Upper lobe of left lung (tissue), 6 donors: ENCODE results near the gene SPTAN1. TPM values are rescaled to one million over a fixed set of nuclear protein-coding genes. Genes with fewer than 3 reads are reported as not detected.

Experiments used
- ATAC-seq, 2 donors: fragments of 200-7000 bp; cut with Tn5 transposase; one replicate each; pipeline ENCODE4 v1.9.1; 2022; ENCODE audit warnings: mild to moderate bottlenecking in 2 of 2, moderate library complexity in 2 of 2; ENCODE audit not compliant: low FRiP score in 2 of 2
- DNase-seq, 2 donors: peaks; one replicate each; pipeline ENCODE4 v3.0.0-alpha.2; 2019 to 2020
- H3K27ac ChIP-seq, 4 donors: fragments of 200-600 bp; sonication (generic); one replicate each; pipeline ENCODE4 v1.5.1; 2016 to 2019
- H3K27me3 ChIP-seq, 4 donors: fragments of 200-600 bp; sonication (generic); one replicate each; pipeline ENCODE4 v1.5.1; 2017 to 2019
- H3K36me3 ChIP-seq, 4 donors: fragments of 200-600 bp; sonication (generic); one replicate each; pipeline ENCODE4 v1.5.1; 2016 to 2019
- H3K4me1 ChIP-seq, 4 donors: fragments of 200-600 bp; sonication (generic); one replicate each; pipeline ENCODE4 v1.5.1; 2018 to 2019
- H3K4me3 ChIP-seq, 4 donors: fragments of 200-600 bp; sonication (generic); one replicate each; pipeline ENCODE4 v1.5.1; 2017 to 2019; ENCODE audit warnings: mild to moderate bottlenecking in 2 of 4, moderate library complexity in 1 of 4
- H3K9me3 ChIP-seq, 4 donors: fragments of 200-600 bp; sonication (generic); one replicate each; pipeline ENCODE4 v1.5.1; 2018 to 2019
- CTCF ChIP-seq, 6 experiments: fragments of 450-650 bp in 4 of 6; fragments of 200-600 bp in 2 of 6; sonication (generic) in 2 of 6; IDR thresholded peaks; one replicate each; pipeline ENCODE4 v1.5.1; 2016 to 2019; ENCODE audit warnings: antibody characterized with exemption in 6 of 6
- EP300 ChIP-seq, 4 donors: sonication (generic); formaldehyde crosslinking; IDR thresholded peaks; one replicate each; pipeline ENCODE4 v1.5.1; 2017; ENCODE audit warnings: antibody characterized with exemption in 4 of 4, control low read depth in 2 of 4
- POLR2A ChIP-seq, 4 donors: fragments of 450-650 bp; IDR thresholded peaks; one replicate each; pipeline ENCODE4 v1.5.1; 2016 to 2017; ENCODE audit warnings: antibody characterized with exemption in 4 of 4, mild to moderate bottlenecking in 2 of 4
- POLR2AphosphoS5 ChIP-seq, 2 donors: sonication (generic); formaldehyde crosslinking; IDR thresholded peaks; one replicate each; pipeline ENCODE4 v1.5.1; 2017; ENCODE audit warnings: antibody characterized with exemption in 2 of 2
- WGBS, 2 donors: methylation state at CpG; one replicate each; pipeline ENCODE4 v1.1.5; 2017 to 2018; 5-methylcytosine and 5-hydroxymethylcytosine counted together
- total RNA-seq, 6 donors: library from RNA; depleted of rRNA in 4 of 6; stranded (reverse); fragments of >200 nt in 4 of 6; gene quantifications; one replicate each; pipeline versions ENCODE4 v1.1.0 to v1.2.1, GENCODE V29; 2016 to 2021
- donor health status: DM: no; HTN: no; CAD: no; lungs with moderate emphysema.
- donor health status: DM: no; HTN: yes; CAD: no; lungs with severe emphysema.

Gene SPTAN1
- total RNA-seq, 6 donors from 2014 or later: 254 to 547 (median 401) TPM

GRCh38 chr9:128634111-128634510 lies 81.7 kb downstream of the SPTAN1 start:
- Histone ChIP-seq H3K36me3 (peaks cover 34 to 66% (median 59%) of the 10 kb centered on the region in 4 donors), H3K4me3 (peak overlapping the region in 1 of 4 donors; percentile 40)

GRCh38 chr9:128634651-128635262 lies 82.4 kb downstream of the SPTAN1 start:
- peaks cover 25 to 34% (median 27%) of the 10 kb centered on the region in 4 donors for H3K4me1 ChIP-seq
- peaks cover 30 to 63% (median 55%) of the 10 kb centered on the region in 4 donors for H3K36me3 ChIP-seq
- H3K4me3 ChIP-seq: peak overlapping the region in 3 of 4 donors; percentile 21 to 40 (median 27)
- TF ChIP-seq POLR2A (IDR thresholded peaks at IDR 0.05) (no peak), EP300 (IDR thresholded peaks at IDR 0.05) (no peak), CTCF (IDR thresholded peaks at IDR 0.05) (no peak), POLR2AphosphoS5 (IDR thresholded peaks at IDR 0.05) (no peak)
- H3K9me3 ChIP-seq: no peaks in the 10 kb centered on the region
- DNase-seq: peak; percentile 32 to 83
- H3K27me3 ChIP-seq: no peaks in the 10 kb centered on the region
- 62 to 100% methylated on average over 1 to 5 of the region's 26 CpGs for WGBS, 2 donors
- no peak for ATAC-seq
- H3K27ac ChIP-seq: peak overlapping the region; percentile 89 to 97 (median 96)

More at GRCh38 chr9:128634111-128634510, 81.7 kb downstream of the SPTAN1 start:
- ATAC-seq (no peak), DNase-seq (no peak)
- no peak for TF ChIP-seq CTCF (IDR thresholded peaks at IDR 0.05)
- TF ChIP-seq POLR2AphosphoS5 (IDR thresholded peaks at IDR 0.05): no peak
- Histone ChIP-seq H3K27me3 (no peaks in the 10 kb centered on the region), H3K4me1 (peaks cover 25 to 34% (median 27%) of the 10 kb centered on the region in 4 donors), H3K27ac (peak overlapping the region; percentile 89 to 97 (median 96)), H3K9me3 (no peaks in the 10 kb centered on the region)
- WGBS, 2 donors: 81 to 82% methylated on average over 4 to 9 of the region's 10 CpGs

GRCh38 chr9:128635266-128636023 lies 83.1 kb downstream of the SPTAN1 start:
- Histone ChIP-seq H3K9me3 (no peaks in the 10 kb centered on the region), H3K27ac (peak overlapping the region; percentile 89 to 97 (median 96)), H3K4me3 (peak overlapping the region in 3 of 4 donors; percentile 27 to 40 (median 29)), H3K27me3 (no peaks in the 10 kb centered on the region), H3K36me3 (peaks cover 24 to 61% (median 52%) of the 10 kb centered on the region in 4 donors), H3K4me1 (peaks cover 25 to 34% (median 27%) of the 10 kb centered on the region in 4 donors)
- TF ChIP-seq EP300 (IDR thresholded peaks at IDR 0.05) (peak in 2 of 4 donors; percentile 34 to 56), POLR2A (IDR thresholded peaks at IDR 0.05) (peak in 2 of 4 donors; percentile 51 to 54), POLR2AphosphoS5 (IDR thresholded peaks at IDR 0.05) (peak; percentile 50 to 63), CTCF (IDR thresholded peaks at IDR 0.05) (peak; percentile 59 to 86 (median 70))
- DNase-seq (peak; percentile 88 to 95), ATAC-seq (peak; percentile 92 to 96)
- WGBS, 2 donors: 18 to 61% methylated on average over 3 to 14 of the region's 20 CpGs

GRCh38 chr9:128636024-128636390 lies 83.6 kb downstream of the SPTAN1 start:
- peaks cover 24 to 58% (median 48%) of the 10 kb centered on the region in 4 donors for H3K36me3 ChIP-seq
- TF ChIP-seq POLR2AphosphoS5 (IDR thresholded peaks at IDR 0.05) (no peak), EP300 (IDR thresholded peaks at IDR 0.05) (no peak), CTCF (IDR thresholded peaks at IDR 0.05) (peak in 4 of 6 experiments; percentile 22 to 45 (median 26))
- WGBS, 2 donors: 73% methylated on average over 11 of the region's 16 CpGs; no CpG with 5 or more reads in 1 of the 2 donors
- peak overlapping the region in 3 of 4 donors; percentile 27 to 32 (median 29) for H3K4me3 ChIP-seq
- peaks cover 25 to 34% (median 27%) of the 10 kb centered on the region in 4 donors for H3K4me1 ChIP-seq
- H3K9me3 ChIP-seq: no peaks in the 10 kb centered on the region
- DNase-seq (peak; percentile 86), ATAC-seq (peak; percentile 48 to 88)
- peak overlapping the region; percentile 89 to 97 (median 96) for H3K27ac ChIP-seq
- no peaks in the 10 kb centered on the region for H3K27me3 ChIP-seq
